K562 (cell line): ENCODE data around the gene ESCO1. TPM values are rescaled to one million over a fixed set of nuclear protein-coding genes. Genes with fewer than 3 reads are reported as not detected.

ENCODE experiments used
- ARID1B ChIP-seq: fragments of 450-650 bp; IDR thresholded peaks from 2 replicates; pipeline ENCODE4 v1.6.1; 2016; ENCODE audit warnings: antibody characterized with exemption, mild to moderate bottlenecking, inconsistent platforms
- BCL6 ChIP-seq: fragments of 250-450 bp; sonication (Bioruptor Pico); IDR thresholded peaks from 2 replicates; pipeline ENCODE4 v1.4.0; 2020
- BMI1 ChIP-seq: fragments of 150-350 bp; IDR thresholded peaks from 2 replicates; pipeline ENCODE4 v1.6.1; 2014; ENCODE audit warnings: low read length
- CAMTA2 ChIP-seq: fragments of 250-450 bp; sonication (Bioruptor Pico); conservative IDR thresholded peaks from 2 replicates; pipeline ENCODE4 v1.5.1; 2022
- CEBPG ChIP-seq, 3 experiments: fragments of 200-800 bp in 1 of 3; sonication (Bioruptor generic) in 1 of 3; sonication (generic) in 1 of 3; formaldehyde crosslinking in 1 of 3; IDR thresholded peaks in 2 of 3; conservative IDR thresholded peaks in 1 of 3; 2 replicates each; pipeline versions ENCODE4 v1.6.1 to v1.8.0; 2016 to 2022; ENCODE audit warnings: missing compliant biosample characterization in 2 of 3, missing genetic modification characterization in 2 of 3, mild to moderate bottlenecking in 1 of 3, missing genetic modification reagents in 1 of 3
- FOXA1 ChIP-seq: fragments of 450-650 bp; IDR thresholded peaks from 2 replicates; pipeline ENCODE4 v1.6.1; 2016; ENCODE audit warnings: mild to moderate bottlenecking, borderline replicate concordance
- HNRNPH1 ChIP-seq: fragments of 200-400 bp; formaldehyde crosslinking; optimal IDR thresholded peaks from 2 replicates; pipeline ENCODE3; 2017; ENCODE audit warnings: low read depth, mild to moderate bottlenecking, low read length, moderate library complexity
- MEF2D ChIP-seq: conservative IDR thresholded peaks from 2 replicates; pipeline ENCODE4 v1.6.1; 2016; ENCODE audit warnings: low read depth, missing genetic modification characterization, missing compliant biosample characterization
- PRPF4 ChIP-seq: fragments of 200-400 bp; formaldehyde crosslinking; IDR thresholded peaks from one replicate; pipeline ENCODE4 v1.6.1; 2017; ENCODE audit warnings: low read length, low read depth, mild to moderate bottlenecking; ENCODE audit not compliant: insufficient read depth, poor library complexity, severe bottlenecking
- SIRT6 ChIP-seq: IDR thresholded peaks from one replicate; pipeline ENCODE4 v1.6.1; 2012; ENCODE audit warnings: low read depth, mild to moderate bottlenecking, control low read depth, inconsistent platforms, low read length, moderate library complexity
- SMAD2 ChIP-seq: fragments of 150-350 bp; IDR thresholded peaks from 2 replicates; pipeline ENCODE4 v1.6.1; 2014; ENCODE audit warnings: low read depth, mild to moderate bottlenecking, low read length
- SMAD3 ChIP-seq: fragments of 450-650 bp; formaldehyde crosslinking; conservative IDR thresholded peaks from 2 replicates; pipeline ENCODE4 v1.4.0; 2020; ENCODE audit warnings: mild to moderate bottlenecking
- TEAD4 ChIP-seq, 2 experiments: sonication (generic) in 1 of 2; formaldehyde crosslinking in 1 of 2; IDR thresholded peaks; 2 replicates each; pipeline versions ENCODE4 v1.6.1 to v1.8.0; 2012 to 2022; ENCODE audit warnings: borderline replicate concordance in 1 of 2, inconsistent platforms in 1 of 2, low read length in 1 of 2, mild to moderate bottlenecking in 1 of 2, missing genetic modification reagents in 1 of 2
- ZEB2 ChIP-seq: fragments of 450-650 bp; IDR thresholded peaks from 2 replicates; pipeline ENCODE4 v1.6.1; 2016
- ZNF124 ChIP-seq: sonication (generic); formaldehyde crosslinking; IDR thresholded peaks from 2 replicates; pipeline ENCODE4 v1.8.1; 2022; ENCODE audit warnings: missing genetic modification reagents
- ZNF384 ChIP-seq: IDR thresholded peaks from 2 replicates; pipeline ENCODE4 v1.6.1; 2012; ENCODE audit warnings: low read depth, low read length, improper control_type of control experiment
- polyA plus RNA-seq, 8 experiments: library from polyadenylated mRNA; depleted of rRNA in 4 of 8; stranded (reverse) in 5 of 8; unstranded in 3 of 8; fragments of >200 nt; fragmentation: Nextera tagmentation in 2 of 8; fragmentation: Illumina TruSeq in 1 of 8; extraction: Ambion mirVana in 2 of 8; extraction: Trizol in 1 of 8; gene quantifications; 2 replicates each; pipeline versions ENCODE4 v1.2.1 to v1.2.3, GENCODE V29; 2011 to 2014; ENCODE audit warnings: inconsistent platforms in 1 of 8, missing spikeins in 1 of 8
- total RNA-seq, 7 experiments: library from RNA; depleted of rRNA in 6 of 7; stranded (reverse); fragments of >200 nt in 6 of 7; fragmentation: Illumina TruSeq in 2 of 7; extraction: Trizol in 2 of 7; gene quantifications; 2 replicates each; pipeline versions ENCODE4 v1.2.1 to v1.2.3, GENCODE V29; 2011 to 2021; ENCODE audit warnings: low replicate concordance in 1 of 7
- TF ChIP-seq, protein P1 (sequence below): fragments of 450-650 bp; IDR thresholded peaks from 2 replicates; pipeline ENCODE4 v1.6.1; 2016; ENCODE audit warnings: low read depth, mild to moderate bottlenecking, moderate library complexity
- TF ChIP-seq, protein P2 (sequence below): sonication (generic); formaldehyde crosslinking; IDR thresholded peaks from 2 replicates; pipeline ENCODE4 v1.8.1; 2023; ENCODE audit warnings: mild to moderate bottlenecking, missing genetic modification reagents, moderate library complexity
- TF ChIP-seq, protein P3 (sequence below): fragments of 250-450 bp; sonication (Bioruptor Pico); IDR thresholded peaks from 2 replicates; pipeline ENCODE4 v1.5.0; 2021; ENCODE audit warnings: mild to moderate bottlenecking, borderline replicate concordance
- TF ChIP-seq, protein P4 (sequence below): sonication (generic); formaldehyde crosslinking; IDR thresholded peaks from 2 replicates; pipeline ENCODE4 v1.4.0; 2020; ENCODE audit warnings: mild to moderate bottlenecking, missing genetic modification reagents

ESCO1 gene
- total and polyA plus RNA-seq, 9 of the 15 experiments (the other 6 are each of a cell fraction or from before 2014, with no cell fraction given) = 15.0 to 31.3 (median 19.6) TPM

DNA sequence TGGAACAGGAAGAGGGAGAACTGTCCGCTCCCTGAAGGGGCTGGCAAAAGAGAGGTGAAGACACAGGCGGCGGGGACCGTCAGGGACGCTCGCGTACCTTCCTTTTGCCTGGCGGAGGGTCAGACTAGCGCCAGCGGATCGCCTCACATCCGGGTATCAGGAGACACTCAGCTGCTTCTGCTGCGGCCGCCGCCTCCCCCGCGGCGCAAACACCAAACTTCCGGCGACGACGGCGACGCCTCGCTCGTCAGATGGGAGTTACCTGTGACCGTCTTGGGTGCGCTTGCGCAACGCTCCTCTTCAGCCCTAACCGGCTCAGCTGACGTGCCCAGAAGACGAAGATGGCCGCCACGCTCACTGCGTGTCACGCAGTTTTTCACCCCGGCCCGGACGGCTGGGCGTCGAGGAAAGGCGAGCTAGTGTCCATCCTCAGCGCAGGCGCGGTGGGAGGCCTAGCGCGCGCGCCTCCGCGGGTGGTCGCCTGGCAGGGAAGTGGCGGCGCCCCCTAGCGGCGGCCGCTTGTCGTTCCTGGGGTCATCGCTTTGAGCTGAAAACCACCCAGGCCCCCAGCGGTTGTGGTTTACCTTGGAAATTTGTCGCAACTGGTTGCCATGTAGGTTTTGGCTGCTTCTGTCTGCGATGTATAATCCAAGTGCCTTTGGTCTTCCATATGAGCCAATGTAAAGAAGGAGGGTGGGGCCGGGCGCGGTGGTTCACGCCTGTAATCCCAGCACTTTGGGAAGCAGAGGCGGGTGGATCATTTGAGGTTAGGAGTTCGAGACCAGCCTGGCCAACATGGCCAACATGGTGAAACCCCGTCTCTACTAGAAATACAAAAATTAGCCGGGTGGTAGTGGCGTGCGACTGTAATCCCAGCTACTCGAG is at the start of gene ESCO1 (continued):
- TF ChIP-seq CAMTA2 (CRISPR knock-in tag) (no peak), ZNF384 (no peak), TEAD4 (IDR thresholded peaks at IDR 0.05; ENCODE audit: low read length) (peak; percentile 47; the same call in 1 of the 2 replicates), TEAD4 (CRISPR knock-in tag; IDR thresholded peaks at IDR 0.05; ENCODE audit: borderline replicate concordance) (no peak), ZNF124 (CRISPR knock-in tag) (no peak), SMAD3 (CRISPR knock-in tag) (peak; percentile 64; the same call in 1 of the 2 replicates), CEBPG (CRISPR knock-in tag; IDR thresholded peaks at IDR 0.05) (peak; percentile 99), CEBPG (tag; conservative IDR thresholded peaks at IDR 0.05 in 1 of 2, IDR thresholded peaks at IDR 0.05 in 1 of 2) (peak; percentile 97 to 99), FOXA1 (no peak), BCL6 (no peak), PRPF4 (peak; percentile 7), MEF2D (tag) (no peak), ARID1B (0 out of 2 replicates have a peak, but pooled peaks have one; percentile 39), HNRNPH1 (no peak), SIRT6 (no peak), BMI1 (no peak), ZEB2 (0 out of 2 replicates have a peak, but pooled peaks have one; percentile 60), SMAD2 (no peak)
- TF ChIP-seq, protein P1, sequence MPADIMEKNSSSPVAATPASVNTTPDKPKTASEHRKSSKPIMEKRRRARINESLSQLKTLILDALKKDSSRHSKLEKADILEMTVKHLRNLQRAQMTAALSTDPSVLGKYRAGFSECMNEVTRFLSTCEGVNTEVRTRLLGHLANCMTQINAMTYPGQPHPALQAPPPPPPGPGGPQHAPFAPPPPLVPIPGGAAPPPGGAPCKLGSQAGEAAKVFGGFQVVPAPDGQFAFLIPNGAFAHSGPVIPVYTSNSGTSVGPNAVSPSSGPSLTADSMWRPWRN = no peak
- TF ChIP-seq, protein P2, sequence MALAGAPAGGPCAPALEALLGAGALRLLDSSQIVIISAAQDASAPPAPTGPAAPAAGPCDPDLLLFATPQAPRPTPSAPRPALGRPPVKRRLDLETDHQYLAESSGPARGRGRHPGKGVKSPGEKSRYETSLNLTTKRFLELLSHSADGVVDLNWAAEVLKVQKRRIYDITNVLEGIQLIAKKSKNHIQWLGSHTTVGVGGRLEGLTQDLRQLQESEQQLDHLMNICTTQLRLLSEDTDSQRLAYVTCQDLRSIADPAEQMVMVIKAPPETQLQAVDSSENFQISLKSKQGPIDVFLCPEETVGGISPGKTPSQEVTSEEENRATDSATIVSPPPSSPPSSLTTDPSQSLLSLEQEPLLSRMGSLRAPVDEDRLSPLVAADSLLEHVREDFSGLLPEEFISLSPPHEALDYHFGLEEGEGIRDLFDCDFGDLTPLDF (CRISPR knock-in tag) = peak; percentile 84; the same call in 1 of the 2 replicates
- TF ChIP-seq, protein P3, sequence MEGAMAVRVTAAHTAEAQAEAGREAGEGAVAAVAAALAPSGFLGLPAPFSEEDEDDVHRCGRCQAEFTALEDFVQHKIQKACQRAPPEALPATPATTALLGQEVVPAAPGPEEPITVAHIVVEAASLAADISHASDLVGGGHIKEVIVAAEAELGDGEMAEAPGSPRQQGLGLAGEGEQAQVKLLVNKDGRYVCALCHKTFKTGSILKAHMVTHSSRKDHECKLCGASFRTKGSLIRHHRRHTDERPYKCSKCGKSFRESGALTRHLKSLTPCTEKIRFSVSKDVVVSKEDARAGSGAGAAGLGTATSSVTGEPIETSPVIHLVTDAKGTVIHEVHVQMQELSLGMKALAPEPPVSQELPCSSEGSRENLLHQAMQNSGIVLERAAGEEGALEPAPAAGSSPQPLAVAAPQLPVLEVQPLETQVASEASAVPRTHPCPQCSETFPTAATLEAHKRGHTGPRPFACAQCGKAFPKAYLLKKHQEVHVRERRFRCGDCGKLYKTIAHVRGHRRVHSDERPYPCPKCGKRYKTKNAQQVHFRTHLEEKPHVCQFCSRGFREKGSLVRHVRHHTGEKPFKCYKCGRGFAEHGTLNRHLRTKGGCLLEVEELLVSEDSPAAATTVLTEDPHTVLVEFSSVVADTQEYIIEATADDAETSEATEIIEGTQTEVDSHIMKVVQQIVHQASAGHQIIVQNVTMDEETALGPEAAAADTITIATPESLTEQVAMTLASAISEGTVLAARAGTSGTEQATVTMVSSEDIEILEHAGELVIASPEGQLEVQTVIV (CRISPR knock-in tag) = no peak
- TF ChIP-seq, protein P4, sequence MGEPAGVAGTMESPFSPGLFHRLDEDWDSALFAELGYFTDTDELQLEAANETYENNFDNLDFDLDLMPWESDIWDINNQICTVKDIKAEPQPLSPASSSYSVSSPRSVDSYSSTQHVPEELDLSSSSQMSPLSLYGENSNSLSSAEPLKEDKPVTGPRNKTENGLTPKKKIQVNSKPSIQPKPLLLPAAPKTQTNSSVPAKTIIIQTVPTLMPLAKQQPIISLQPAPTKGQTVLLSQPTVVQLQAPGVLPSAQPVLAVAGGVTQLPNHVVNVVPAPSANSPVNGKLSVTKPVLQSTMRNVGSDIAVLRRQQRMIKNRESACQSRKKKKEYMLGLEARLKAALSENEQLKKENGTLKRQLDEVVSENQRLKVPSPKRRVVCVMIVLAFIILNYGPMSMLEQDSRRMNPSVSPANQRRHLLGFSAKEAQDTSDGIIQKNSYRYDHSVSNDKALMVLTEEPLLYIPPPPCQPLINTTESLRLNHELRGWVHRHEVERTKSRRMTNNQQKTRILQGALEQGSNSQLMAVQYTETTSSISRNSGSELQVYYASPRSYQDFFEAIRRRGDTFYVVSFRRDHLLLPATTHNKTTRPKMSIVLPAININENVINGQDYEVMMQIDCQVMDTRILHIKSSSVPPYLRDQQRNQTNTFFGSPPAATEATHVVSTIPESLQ (CRISPR knock-in tag) = no peak
